Keratinocyte (primary cell): ENCODE measurements around the gene PPP2R5B.

Experiments used
- EZH2 ChIP-seq: IDR thresholded peaks from one replicate; pipeline ENCODE4 v1.6.1; 2012; ENCODE audit warnings: inconsistent platforms, mild to moderate bottlenecking, low read length, moderate library complexity
- TF ChIP-seq, protein P1 (sequence below), 3 experiments: IDR thresholded peaks in 1 of 3; conservative IDR thresholded peaks in 1 of 3; optimal IDR thresholded peaks in 1 of 3; 2 replicates in 2 of 3; 3 replicates in 1 of 3; pipeline versions ENCODE3 to v1.5.1; 2011; ENCODE audit warnings: low read length in 3 of 3, mild to moderate bottlenecking in 3 of 3, moderate library complexity in 2 of 3, control low read depth in 1 of 3, inconsistent platforms in 1 of 3; ENCODE audit not compliant: insufficient read depth in 2 of 3; ENCODE audit errors: extremely low read depth in 1 of 3

DNA sequence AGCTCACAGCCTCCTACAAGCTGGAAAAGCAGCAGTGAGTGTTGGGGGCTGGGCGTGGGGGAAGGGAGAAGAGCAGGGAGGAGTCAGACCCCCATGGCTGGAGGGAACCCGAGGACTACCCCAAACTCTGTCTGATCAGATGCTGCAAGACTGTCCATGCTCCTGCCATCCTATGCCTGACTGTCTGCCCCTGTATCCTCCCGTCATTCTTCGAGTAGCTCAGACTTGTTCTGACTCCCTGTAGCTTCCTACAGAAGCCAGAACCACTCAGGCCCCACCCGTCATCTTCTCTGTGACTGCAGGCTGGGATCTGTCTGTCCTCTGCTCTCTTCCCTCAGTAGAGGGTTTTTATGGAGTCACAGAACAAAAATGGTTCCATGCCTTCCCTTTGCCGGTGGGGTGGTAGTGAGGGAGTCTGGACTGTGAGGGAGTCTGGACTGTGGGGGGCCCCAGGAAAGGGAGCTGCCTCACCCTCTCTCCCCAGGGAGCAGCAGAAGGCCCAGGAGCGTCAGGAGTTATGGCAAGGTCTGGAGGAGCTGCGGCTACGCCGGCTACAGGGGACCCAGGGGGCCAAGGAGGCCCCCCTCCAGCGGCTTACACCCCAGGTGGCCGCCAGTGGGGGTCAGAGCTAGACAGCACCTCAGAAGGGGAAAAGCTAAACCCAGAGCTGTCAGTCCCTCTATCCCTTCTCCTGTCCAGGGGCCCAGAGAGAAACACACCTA is 8.9 kb downstream of the PPP2R5B start:
- TF ChIP-seq, protein P1, sequence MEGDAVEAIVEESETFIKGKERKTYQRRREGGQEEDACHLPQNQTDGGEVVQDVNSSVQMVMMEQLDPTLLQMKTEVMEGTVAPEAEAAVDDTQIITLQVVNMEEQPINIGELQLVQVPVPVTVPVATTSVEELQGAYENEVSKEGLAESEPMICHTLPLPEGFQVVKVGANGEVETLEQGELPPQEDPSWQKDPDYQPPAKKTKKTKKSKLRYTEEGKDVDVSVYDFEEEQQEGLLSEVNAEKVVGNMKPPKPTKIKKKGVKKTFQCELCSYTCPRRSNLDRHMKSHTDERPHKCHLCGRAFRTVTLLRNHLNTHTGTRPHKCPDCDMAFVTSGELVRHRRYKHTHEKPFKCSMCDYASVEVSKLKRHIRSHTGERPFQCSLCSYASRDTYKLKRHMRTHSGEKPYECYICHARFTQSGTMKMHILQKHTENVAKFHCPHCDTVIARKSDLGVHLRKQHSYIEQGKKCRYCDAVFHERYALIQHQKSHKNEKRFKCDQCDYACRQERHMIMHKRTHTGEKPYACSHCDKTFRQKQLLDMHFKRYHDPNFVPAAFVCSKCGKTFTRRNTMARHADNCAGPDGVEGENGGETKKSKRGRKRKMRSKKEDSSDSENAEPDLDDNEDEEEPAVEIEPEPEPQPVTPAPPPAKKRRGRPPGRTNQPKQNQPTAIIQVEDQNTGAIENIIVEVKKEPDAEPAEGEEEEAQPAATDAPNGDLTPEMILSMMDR (optimal IDR thresholded peaks at IDR 0.05 in 1 of 3, IDR thresholded peaks at IDR 0.05 in 1 of 3, conservative IDR thresholded peaks at IDR 0.05 in 1 of 3; ENCODE audit: extremely low read depth in 1 of 3, insufficient read depth in 2 of 3, low read length in 3 of 3), result no peak
- TF ChIP-seq EZH2, result no peak
